Measurements from ENCODE around the gene DERL3.

Gene DERL3

DNA sequence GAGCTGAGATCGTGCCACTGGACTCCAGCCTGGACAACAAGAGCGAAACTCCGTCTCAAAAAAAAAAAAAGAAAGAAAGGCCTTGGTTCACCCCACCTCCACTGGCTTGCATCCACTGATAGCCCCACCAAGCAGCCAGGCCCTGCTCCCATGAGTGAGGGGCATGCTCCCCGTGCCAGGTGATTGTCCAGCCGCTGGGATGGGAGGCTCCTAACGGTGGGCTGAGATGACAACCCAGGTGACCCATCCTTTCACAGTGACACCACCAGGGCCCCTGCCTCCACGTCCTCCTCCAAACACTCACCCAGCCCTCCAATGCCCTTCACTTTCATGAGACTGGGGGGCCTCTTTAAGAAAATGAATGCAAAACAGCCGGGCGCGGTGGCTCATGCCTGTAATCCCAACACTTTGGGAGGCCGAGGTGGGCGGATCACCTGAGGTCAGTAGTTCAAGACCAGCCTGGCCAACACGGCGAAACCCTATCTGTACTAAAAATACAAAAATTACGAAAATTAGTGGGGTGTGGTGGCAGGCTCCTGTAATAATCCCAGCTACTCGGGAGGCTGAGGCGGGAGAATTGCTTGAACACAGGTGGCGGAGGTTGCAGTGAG, 8.6 kb upstream of the DERL3 start:
- DNase-seq (ENCODE audit: low read depth): no peak

DNA sequence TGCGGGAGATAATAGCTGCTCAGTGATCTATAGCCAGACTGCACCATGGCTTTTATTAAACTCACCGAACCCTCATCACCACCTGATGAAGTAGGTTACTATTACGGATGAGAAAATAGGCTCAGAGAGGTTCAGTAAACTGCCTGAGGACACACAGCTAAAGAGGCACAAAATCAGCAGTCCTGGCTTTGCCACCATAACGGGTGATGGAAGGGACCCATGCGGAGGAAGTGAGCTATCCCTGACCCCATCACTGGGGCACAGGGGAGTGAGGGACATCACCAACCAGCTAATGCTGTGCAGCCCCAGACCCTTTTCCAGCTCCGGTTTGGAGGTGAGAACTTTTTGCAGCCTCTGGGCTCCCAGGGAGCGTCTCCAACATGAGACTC, 7.3 kb upstream of the DERL3 start:
- no peak for DNase-seq (ENCODE audit: low read depth)

DNA sequence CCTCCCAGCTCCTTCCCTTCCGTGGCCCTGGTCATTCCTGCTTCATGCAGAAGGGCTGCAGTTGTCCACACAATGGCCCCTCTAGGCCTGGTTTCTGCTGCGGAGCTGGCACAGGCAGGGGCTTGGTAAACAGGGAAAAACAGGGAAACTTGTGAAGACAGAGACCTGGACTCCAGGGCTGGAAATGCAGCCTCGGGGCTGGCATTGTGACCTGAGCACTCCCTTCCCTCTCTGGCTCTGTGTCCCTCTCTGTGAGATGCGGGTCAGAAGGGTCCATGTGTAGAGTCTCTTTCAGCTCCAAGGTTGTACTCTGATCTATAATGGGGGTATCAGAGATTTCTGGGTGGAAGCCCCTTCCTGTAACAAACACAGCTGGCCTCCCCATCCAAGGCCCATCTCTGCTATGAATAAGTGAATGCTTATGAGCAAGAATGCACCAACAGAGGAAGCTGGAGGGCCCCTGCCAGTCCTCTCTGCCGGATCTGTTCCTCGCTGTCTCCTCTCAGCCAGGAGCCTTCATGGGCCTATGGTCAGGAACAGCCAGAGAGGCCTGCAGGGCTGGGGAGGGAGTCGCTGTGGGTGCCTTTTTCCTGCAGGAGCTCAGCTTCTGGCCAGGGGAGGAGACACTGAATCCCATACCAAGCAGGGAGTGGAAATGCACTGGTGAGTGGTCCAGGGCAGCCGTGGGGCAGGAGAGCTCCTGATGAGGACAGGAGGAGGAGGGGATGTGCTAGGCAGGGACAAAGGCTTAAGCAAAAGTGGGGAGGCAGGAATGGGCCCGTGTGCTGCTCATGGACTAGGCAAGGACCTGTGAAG, 6.7 kb upstream of the DERL3 start:
- DNase-seq (ENCODE audit: low read depth): no peak

DNA sequence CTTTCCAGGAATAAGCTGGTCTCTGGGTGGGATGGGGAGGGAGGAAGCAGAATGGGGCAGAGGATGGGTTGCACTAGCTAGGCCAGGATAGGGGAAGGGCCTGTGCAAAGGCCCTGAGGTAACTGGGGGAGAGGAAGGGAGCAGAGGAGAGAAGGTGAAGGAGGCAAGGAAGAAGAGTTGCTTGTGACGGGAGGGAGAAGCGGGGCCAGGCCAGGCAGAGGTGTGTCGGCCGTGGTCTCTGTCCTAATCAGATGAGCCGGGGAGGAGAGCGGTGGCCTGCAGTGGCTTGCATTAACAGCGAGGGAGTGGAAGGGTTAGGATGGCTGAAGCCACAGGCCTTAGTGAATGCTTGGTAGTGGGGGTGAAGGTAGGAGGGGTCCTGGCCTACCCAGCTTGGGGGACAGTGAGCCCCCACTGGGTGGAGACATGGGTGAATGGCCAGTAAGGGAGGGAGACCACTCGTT, 6.0 kb upstream of the DERL3 start:
- no peak for DNase-seq (ENCODE audit: low read depth)

DNA sequence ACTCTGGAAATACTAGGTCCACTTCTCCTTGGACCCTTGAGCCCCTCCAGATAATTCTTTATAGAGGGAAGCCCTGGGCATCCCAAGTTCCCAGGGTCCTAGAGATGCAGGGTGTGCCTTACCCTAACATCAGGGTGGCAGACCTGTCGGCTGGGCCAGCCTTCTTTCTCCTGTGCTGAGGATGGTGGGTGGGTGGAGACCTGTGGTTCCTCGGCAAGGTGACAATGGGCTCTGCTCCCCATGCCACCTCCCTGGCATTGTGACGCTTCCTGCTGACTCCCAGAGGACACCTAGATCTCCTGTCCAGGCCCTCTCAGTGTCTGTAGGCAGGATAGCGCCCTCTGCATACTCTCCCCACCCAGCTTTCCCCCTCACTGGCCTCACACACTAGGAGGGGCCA, 3.8 kb upstream of the DERL3 start:
- DNase-seq (ENCODE audit: low read depth): no peak

DNA sequence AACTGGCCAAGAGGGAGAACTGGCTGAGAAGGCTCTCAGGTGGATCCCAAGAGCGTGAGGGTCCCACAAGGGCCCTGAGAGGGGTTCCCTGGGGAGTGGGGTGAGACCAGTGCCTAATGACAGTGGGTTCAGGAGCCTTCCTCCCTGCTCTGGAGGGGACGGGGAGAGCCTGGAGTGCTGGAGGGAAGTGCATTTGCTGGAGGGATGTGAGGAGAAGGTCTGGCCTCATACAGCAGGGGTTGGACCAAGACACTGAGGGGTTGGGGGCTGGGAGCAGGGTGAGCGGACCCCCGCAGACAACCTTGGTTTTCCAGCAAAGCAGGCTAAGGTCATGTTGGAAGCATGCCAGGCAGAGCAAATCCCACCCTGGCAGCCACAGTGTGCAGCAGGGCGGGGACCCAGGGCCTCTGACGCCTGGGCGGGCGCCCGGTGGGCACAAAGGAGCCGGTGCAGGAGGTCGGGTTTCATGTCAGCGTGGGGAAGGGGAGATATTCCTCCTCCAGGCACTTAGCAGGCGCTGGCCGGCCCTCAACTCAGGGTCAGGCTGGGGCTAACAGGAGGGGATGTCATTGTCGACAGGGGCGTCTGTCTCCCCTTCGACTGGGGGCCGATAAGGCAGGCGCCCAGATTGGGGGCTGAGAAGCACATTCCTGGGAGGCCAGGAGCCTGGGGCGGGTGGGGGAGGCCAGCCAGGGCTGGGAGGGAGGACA, 3.1 kb upstream of the DERL3 start:
- no peak for DNase-seq (ENCODE audit: low read depth)

DNA sequence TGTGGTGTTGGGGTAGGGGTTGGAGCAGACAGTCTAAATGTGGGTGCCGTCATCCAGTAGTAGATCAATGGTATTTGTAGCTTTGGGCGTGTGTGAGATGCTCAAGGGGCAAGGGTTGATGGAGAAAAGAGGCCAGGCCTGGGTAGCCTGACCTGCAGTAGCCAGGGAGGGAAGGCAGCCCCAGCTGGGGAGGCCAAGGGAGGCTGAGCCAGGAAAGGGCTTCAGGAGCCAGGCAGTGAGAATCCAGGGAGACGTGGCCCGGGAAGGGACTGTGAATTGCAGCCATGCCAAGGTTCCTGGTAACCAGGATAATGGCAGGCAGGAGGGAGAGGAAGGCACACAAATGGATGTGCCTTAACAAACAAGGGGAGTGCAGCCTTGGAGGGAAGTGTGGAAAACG, 2.5 kb upstream of the DERL3 start:
- no peak for DNase-seq (ENCODE audit: low read depth)

DNA sequence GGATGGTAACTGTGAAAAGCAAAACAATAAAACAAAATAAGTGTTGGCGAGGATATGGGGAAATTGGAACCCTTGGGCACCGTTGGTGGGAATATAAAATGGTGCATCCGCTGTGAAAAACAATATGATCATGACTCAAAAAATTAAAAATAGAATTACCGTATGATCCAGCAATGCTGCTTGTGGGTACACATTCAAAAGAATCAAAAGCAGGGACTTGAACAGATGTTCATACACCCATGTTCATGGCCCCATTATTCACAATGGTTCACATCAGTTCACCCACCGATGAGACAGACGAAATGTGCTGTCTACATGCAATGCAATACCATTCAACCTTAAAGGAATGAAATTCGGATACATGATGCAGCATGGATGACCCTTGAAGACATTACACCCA, 1.2 kb upstream of the DERL3 start:
- DNase-seq (ENCODE audit: low read depth): no peak

DNA sequence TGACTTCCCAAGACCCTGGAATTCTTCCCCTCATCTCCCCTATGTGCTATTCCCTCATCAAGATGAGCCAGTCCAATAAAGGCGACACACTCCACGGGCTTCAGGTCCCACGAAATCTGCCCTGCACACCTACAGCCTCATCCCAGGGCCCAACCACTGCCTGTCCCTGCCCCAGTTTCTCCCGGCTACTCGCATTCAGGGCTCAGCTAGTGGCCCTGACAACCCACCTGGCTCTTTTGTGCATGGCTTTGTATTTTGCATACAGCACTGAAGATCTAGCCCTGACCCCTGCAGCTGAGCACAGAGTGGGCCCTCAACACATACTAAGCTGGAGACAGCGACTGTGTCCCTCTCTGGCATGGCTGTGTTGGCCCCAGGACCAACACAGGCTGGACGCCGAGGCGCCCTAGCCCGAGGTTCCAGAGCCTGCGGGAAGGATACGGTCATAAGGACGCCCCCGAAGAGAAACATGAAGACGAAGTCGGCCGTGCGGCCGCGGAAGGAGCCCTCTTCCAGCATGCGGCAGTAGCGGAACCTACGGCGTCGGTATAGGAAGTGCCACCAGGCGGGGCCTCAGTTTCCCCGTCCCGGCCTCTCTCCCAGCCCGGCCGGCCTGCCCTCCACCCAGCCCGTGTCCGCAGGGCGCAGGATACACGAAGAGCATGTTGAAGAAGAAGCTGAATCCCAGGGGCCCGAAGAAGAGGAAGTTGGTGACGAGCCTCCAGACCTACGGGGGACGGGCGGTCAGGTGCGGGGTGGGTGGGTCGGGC, 710 bp downstream of the DERL3 start:
- no peak for DNase-seq (ENCODE audit: low read depth)

DNA sequence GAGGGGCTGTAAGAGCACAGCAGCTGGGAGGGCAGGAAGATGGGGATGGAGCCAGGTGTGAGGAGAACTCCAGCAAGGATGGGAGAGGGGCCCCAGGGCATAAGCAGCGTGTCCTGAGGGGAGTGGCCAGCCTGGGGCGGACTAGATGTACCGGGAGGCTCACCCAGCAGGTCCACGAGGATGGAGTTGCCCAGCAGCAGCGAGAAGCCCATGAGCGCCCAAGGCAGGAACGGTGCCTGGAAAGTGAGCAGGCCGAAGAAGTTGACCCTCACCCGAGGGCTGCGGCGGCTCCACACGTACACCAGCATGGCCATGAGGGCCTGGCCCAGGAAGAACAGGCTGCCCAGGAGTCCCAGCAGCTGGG, 1.3 kb downstream of the DERL3 start:
- no peak for DNase-seq (ENCODE audit: low read depth)

DNA sequence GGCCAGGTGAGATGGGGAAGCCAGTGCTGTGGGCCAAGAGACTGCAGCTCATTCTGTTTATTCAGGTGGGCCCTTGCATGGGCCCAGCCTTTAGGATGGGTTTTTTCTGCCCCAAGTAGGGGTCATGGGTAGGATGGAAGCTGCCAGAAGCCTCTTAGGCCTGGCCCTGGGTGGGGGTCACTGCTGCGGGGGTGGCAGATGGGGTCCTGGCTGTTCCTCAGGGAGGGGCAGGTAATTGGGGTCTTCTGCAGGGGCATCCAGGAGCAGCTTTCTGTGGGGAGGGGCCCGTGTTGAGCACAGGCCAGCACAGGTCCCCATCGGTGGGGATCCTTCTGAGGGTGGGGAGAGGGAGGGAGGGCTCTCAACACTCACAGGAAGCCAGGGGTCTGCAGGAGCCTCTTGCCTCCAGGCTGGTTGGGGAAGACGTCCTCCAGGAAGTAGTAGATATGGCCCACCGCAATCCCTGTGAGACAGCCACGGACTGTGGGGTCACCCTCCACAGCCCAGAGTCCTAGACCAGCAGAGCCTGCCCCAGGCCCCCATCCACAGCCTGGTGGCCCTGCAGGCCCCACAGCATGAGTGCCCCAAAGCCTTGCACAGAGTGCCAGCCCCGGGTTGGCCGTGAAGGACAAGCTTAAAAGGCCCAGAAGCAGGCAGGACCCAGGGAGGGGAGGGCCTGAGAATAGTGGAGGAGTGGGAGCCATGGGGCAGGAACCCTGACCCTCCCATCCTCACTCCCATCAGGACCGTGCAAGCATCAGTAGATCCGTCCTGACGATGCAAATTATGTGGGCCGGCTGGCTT, 1.9 kb downstream of the DERL3 start:
- DNase-seq (ENCODE audit: low read depth): no peak

DNA sequence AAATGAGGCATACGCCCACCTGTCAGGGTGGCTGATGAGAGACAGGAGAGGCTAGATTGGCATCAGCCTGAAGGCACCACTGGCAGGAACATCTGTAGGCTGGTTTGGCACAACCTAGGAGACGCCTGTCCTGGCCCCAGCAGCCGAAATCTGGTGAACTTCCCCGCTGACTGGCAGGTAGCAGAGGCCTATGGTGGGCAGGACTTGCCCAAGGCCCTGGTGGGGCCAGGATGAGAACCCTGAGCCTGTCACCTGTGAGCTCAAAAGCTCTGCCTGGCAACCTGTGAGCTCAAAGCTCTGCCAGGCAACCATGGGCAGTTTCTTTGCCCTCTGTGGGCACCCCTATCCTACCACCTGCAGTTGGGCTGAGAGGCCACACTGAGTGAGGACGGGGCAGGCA, 2.5 kb downstream of the DERL3 start:
- DNase-seq (ENCODE audit: low read depth): no peak

DNA sequence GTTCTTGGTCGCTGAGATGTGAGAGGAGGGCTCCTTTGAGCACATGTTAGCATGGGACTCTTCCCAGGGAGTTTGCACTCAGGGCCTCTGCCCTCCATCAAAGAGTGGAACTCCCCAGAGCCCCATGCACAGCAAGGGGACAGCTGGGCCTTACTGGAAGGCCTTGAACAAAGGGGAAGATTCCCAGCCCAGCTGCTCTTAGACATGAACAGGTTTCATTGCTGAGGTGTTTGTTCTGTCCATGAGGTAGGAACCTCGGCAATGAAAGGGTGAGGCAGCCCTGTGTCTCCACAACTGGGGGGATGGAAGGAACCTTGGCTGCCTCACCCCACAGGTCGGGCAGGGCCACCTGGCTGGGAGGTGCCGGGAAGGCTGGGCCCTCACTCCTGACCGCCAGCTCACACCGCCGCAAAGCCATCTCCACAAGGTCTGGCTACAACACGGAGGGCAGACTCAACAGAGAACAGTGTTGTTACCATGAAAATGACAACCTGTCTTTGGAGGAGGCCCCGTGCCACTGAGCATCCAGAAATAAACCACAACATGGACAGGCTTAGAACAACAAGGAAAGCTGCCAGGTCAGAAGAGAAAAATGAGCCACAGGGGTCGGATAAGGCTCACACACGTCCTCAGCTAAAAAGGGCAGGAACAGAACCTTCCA, 3.2 kb downstream of the DERL3 start:
- DNase-seq (ENCODE audit: low read depth): no peak

DNA sequence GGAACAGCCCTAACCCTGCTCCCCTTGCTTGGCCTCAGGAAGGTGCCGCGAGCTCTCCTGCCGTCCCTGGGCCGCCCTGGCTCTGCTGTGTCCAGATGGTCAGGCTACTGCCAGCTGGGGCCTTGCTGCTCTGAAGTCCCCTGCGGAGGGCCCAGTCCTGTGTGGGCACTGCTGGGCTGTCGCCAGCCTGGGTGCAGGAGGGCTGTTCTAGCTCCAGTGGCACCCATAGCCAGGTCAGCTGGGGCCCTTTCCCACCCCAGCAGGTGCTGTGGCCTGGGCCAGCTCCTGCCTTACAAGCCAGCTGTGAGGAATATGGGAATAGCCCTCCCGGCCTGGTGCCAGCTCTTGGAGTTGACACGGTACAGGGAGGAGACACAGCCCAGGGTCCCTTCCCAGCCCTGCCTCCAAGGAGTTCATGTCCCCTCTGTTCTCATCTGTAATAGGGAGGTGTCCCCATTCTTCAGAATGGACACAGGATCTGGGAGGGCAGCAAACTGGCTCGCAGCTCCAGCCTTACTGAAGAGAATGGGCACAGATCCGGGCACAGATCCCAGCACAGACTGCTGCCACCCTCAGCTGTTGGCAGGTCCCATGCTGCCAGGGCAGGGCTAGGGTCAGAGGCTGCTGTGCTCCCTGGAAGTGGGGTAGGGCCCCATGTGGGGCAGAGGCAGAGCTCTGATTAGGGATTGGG, 3.9 kb downstream of the DERL3 start:
- DNase-seq (ENCODE audit: low read depth): no peak

DNA sequence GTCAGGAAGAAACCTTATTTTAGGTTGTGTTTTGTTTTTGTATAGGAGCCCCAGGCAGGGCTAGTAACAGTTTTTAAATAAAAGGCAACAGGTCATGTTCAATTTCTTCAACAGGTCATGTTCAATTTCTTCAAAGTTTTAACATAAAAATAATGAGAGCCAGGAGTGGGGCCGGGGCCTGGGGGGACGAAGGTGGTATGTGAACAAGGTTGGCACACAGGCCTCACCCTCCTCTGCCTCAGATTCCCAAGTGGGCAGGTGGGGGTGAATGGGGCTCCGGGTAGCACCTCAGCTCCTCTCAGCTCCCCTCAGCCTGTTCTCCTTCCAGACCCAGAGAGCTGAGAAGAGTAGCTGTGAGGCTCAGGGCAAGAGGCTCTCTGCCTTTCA, 4.4 kb downstream of the DERL3 start:
- DNase-seq (ENCODE audit: low read depth): no peak

DNA sequence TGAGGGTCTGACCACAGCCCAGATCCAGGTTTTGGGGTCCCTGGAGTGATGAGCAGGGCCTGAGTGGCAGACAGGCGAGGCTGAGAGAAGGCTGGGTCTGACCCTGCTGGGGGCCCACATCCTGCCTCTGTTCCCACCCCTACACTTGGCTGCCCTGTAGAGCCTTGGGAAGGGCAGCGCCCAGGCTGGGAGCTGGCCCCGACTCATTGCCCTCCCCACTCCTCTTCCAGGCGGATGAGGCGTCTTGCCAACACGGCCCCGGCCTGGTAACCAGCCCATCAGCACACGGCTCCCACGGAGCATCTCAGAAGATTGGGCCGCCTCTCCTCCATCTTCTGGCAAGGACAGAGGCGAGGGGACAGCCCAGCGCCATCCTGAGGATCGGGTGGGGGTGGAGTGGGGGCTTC, 4.9 kb downstream of the DERL3 start:
- no peak for DNase-seq (ENCODE audit: low read depth)

DNA sequence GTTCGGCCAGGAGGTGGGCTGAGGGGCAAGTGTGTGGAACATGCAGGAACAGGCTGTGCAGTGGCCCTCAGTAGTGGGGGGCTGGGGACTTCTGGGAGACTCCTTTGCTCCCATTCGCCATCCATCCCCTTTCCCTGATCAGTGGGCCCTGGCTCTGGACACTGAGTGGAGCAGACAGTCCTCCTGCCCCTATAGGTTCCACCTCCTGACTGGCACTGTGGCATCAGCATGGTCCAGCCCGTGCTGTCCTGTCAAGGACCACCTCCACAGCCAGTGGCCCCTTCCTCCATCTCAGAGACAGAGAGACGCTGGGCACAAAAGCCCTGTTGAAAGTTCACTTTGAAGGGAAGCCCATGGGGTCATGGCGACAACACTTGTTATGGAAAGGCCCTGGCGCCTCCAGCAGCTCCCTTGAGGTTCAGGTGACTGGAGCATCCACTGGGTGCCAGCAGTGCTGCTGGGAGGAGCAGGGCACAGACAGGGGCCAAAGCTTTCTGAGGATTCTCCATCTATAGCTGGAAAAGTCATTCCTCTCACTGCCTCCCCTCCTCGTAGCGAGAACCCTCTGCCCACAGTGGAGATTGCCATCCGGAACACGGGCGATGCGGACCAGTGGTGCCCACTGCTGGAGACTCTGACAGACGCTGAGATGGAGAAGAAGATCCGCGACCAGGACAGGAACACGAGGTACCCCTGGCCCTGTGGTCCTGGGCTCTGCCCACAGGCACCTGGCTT, 5.6 kb downstream of the DERL3 start:
- no peak for DNase-seq (ENCODE audit: low read depth)

DNA sequence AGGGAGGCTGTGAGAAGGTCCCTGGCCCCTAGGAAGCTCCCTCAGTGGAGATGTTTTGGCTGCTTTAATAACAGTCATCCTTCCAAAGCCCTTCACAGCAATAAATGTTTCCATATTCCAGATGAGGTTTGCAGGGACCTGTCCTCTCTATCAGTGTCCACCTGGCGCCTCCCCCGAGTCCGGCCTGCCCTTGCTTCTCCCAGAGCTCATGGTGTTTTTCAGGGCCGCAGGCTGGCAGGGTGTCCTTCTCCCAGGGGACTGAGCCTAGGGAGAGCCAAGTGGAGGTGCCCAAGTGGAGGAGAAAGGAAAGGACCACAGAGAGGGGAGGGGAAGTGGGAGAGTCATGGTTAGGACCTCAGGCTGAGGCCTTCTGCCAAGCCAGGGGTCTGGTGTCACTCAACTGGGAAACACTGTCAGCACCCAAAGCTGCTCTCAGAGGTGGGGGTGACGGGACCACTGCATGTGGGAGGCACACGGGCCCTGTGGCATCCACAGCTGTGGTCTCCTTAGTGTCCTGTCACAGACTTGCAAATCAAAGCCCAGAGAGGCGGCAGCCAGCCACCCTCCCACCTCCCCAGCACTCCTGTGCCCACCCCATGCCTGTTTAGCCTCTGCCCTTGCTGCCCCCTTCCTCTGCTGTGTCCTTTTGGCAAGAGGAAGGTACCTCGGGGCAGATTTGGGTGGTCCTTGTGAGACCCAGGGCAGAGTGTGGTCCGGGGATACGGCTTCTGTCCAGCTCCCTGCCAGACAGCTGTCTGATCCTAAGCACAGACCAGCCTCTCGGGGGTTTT, 6.4 kb downstream of the DERL3 start:
- no peak for DNase-seq (ENCODE audit: low read depth)

DNA sequence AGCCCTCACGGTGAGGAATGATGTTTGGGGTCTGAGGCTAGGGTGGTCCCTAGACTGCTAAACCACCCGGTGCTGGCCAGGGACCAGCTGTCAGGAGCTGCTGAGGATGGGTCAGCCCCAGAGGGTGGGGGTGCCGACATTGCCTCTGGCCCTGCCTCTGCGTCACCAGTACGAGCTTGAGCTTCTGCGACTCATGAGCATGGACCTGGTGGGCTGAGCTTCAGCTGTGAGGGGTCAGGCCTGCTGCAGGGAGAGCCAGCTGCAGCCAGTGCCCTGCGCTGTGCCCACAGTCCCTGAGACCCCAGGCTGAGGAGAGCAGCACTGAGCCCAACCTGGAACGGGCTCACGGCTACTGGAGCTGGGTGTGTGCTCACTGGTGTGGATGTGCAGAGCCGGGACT, 7.0 kb downstream of the DERL3 start:
- DNase-seq (ENCODE audit: low read depth): no peak
